Panc1 (cell line): ENCODE data around the gene TRAPPC1. TPM values are rescaled to one million over a fixed set of nuclear protein-coding genes. Genes with fewer than 3 reads are reported as not detected.

ENCODE experiments used
- ATAC-seq: fragments of 200-7000 bp; cut with Tn5 transposase; 2 replicates; pipeline ENCODE4 v1.9.1; 2020; ENCODE audit warnings: mild to moderate bottlenecking, moderate library complexity
- BruUV-seq: library from RNA; stranded (reverse); fragments of 400-500 nt; replicated peaks from 2 replicates; lab custom pipeline; 2021; lab: Mats Ljungman, UMichigan
- CTCF ChIA-PET: fragments of 300-600 bp; sonication (Branson Sonifier 250); formaldehyde crosslinking; loops from one replicate; lab custom pipeline; 2022; ENCODE audit warnings: antibody characterized with exemption; lab: Charles Lee
- POLR2A ChIA-PET: fragments of 300-600 bp; sonication (Branson Sonifier 250); formaldehyde crosslinking; loops from one replicate; lab custom pipeline; 2022; ENCODE audit warnings: antibody characterized with exemption; lab: Charles Lee
- DNase-seq: peaks from one replicate; pipeline ENCODE4 v3.0.0-alpha.2; 2010; ENCODE audit warnings: low read depth, low spot score
- H3K27ac ChIP-seq: 2 replicates; pipeline ENCODE4 v1.5.1; 2011; ENCODE audit warnings: mild to moderate bottlenecking, low read length, inconsistent platforms
- H3K27me3 ChIP-seq: fragments of 200-500 bp; sonication (Bioruptor generic); 2 replicates; pipeline ENCODE4 v1.6.0; 2014; ENCODE audit warnings: low read length, inconsistent platforms; ENCODE audit not compliant: control insufficient read depth, insufficient read depth
- H3K36me3 ChIP-seq: fragments of 200-500 bp; sonication (Bioruptor generic); 2 replicates; pipeline ENCODE4 v1.5.1; 2014; ENCODE audit warnings: inconsistent platforms, mild to moderate bottlenecking, low read length, moderate library complexity; ENCODE audit not compliant: control insufficient read depth, insufficient read depth
- H3K4me1 ChIP-seq: 2 replicates; pipeline ENCODE4 v1.5.1; 2011; ENCODE audit warnings: inconsistent platforms, mild to moderate bottlenecking, low read length, moderate library complexity; ENCODE audit not compliant: control insufficient read depth, insufficient read depth
- H3K4me3 ChIP-seq, 2 experiments: 2 replicates each; pipeline ENCODE4 v1.5.1; 2011 to 2012; ENCODE audit warnings: low read depth in 2 of 2, low read length in 2 of 2, mild to moderate bottlenecking in 2 of 2, inconsistent platforms in 1 of 2, moderate library complexity in 1 of 2
- H3K9me3 ChIP-seq: fragments of 200-500 bp; sonication (Bioruptor generic); 2 replicates; pipeline ENCODE4 v1.5.1; 2014; ENCODE audit warnings: low read depth, mild to moderate bottlenecking, inconsistent platforms, low read length, moderate library complexity; ENCODE audit not compliant: control insufficient read depth, insufficient read depth
- CTCF ChIP-seq: fragments of 450-650 bp; IDR thresholded peaks from 2 replicates; pipeline ENCODE4 v1.5.1; 2017; ENCODE audit warnings: mild to moderate bottlenecking
- POLR2AphosphoS5 ChIP-seq: IDR thresholded peaks from 2 replicates; pipeline ENCODE4 v1.6.1; 2012; ENCODE audit warnings: mild to moderate bottlenecking, low read depth, low read length, moderate library complexity
- REST ChIP-seq, 2 experiments: IDR thresholded peaks; 2 replicates each; pipeline ENCODE4 v1.6.1; 2011 to 2012; ENCODE audit warnings: low read depth in 2 of 2, control low read depth in 1 of 2, low read length in 1 of 2, mild to moderate bottlenecking in 1 of 2, moderate library complexity in 1 of 2; ENCODE audit not compliant: insufficient read depth in 1 of 2
- SIN3A ChIP-seq: IDR thresholded peaks from 2 replicates; pipeline ENCODE4 v1.6.1; 2012; ENCODE audit warnings: low read depth, mild to moderate bottlenecking, low read length, moderate library complexity, borderline replicate concordance; ENCODE audit not compliant: insufficient read depth
- TCF7L2 ChIP-seq: IDR thresholded peaks from 2 replicates; pipeline ENCODE4 v1.6.1; 2011; ENCODE audit warnings: mild to moderate bottlenecking, low read depth, low read length, inconsistent platforms
- in situ Hi-C: cut with HindIII; loops from 2 replicates; pipeline ENCODE4 v1.10.0; 2016; ENCODE audit warnings: low sequenced_read_pairs, low pct_unique_long_range_greater_than_20kb
- intact Hi-C: fragments of 100-400 bp; cut with micrococcal nuclease; formaldehyde crosslinking; loops from one replicate; pipeline ENCODE4 v1.10.0; 2022; ENCODE audit not compliant: unreplicated experiment
- total RNA-seq: library from RNA; stranded (reverse); gene quantifications from one replicate; pipeline ENCODE4 v1.2.1, GENCODE V29; 2021; ENCODE audit not compliant: unreplicated experiment

The TRAPPC1 gene
- total RNA-seq, 1 experiment from 2014 or later, result 154 TPM

GRCh38 chr17:7897090-7897489 is 34.7 kb downstream of the TRAPPC1 start:
- TF ChIP-seq CTCF (no peak), TCF7L2 (no peak), SIN3A (no peak), POLR2AphosphoS5 (no peak), REST (IDR thresholded peaks at IDR 0.05; ENCODE audit: insufficient read depth in 1 of 2, low read depth in 2 of 2, low read length in 1 of 2) (no peak)
- Histone ChIP-seq H3K27me3 (no peaks in the 10 kb centered on the region), H3K4me1 (no peaks in the 10 kb centered on the region), H3K36me3 (peaks cover 13% of the 10 kb centered on the region; the same call in 1 of the 2 replicates), H3K27ac (no peak overlapping the region), H3K4me3 (no peak overlapping the region), H3K9me3 (no peaks in the 10 kb centered on the region)
- POLR2A ChIA-PET, result no interaction called here
- in situ Hi-C loops (no loop called here), intact Hi-C loops (loop anchor here (2.0 kb wide), 1 partner anchor 34 kb away; no protein-coding TSS in a partner anchor)
- CTCF ChIA-PET, result no interaction called here
- no peak for ATAC-seq
- DNase-seq, result no peak
- no TSS peak for BruUV-seq

GRCh38 chr17:7894866-7895265 is 36.9 kb downstream of the TRAPPC1 start:
- Histone ChIP-seq H3K27ac (no peak overlapping the region), H3K36me3 (peaks cover 13% of the 10 kb centered on the region), H3K4me3 (no peak overlapping the region), H3K9me3 (no peaks in the 10 kb centered on the region), H3K27me3 (no peaks in the 10 kb centered on the region), H3K4me1 (peaks cover under 1% of the 10 kb centered on the region)
- no peak for TF ChIP-seq REST (IDR thresholded peaks at IDR 0.05; ENCODE audit: insufficient read depth in 1 of 2, low read depth in 2 of 2, low read length in 1 of 2)
- TF ChIP-seq TCF7L2, result no peak
- TF ChIP-seq SIN3A, result no peak
- TF ChIP-seq POLR2AphosphoS5, result no peak
- no peak for TF ChIP-seq CTCF
- CTCF ChIA-PET, result no interaction called here
- in situ Hi-C loops, result no loop called here
- no TSS peak for BruUV-seq
- ATAC-seq, result no peak
- POLR2A ChIA-PET, result no interaction called here
- no peak for DNase-seq
- intact Hi-C loops, result no loop called here
